GM23338 (cell line): Measurements from ENCODE around the gene TLE1. TPM values are rescaled to one million over a fixed set of nuclear protein-coding genes. Genes with fewer than 3 reads are reported as not detected.

Experiments
- ATAC-seq: fragments of 200-7000 bp; cut with Tn5 transposase; 3 replicates; pipeline ENCODE4 v1.9.1; 2020
- DNase-seq: peaks from one replicate; pipeline ENCODE4 v3.0.0-alpha.2; 2015; ENCODE audit warnings: low spot score
- H2AFZ ChIP-seq: fragments of 200-600 bp; sonication (generic); 2 replicates; pipeline ENCODE4 v1.8.0; 2016; ENCODE audit warnings: antibody characterized with exemption, mild to moderate bottlenecking, moderate library complexity
- H3F3A ChIP-seq: fragments of 200-600 bp; sonication (generic); replicated peaks from 2 replicates; pipeline ENCODE4 v1.8.0; 2017; ENCODE audit warnings: antibody characterized with exemption, mixed run types, low read depth
- H3K27ac ChIP-seq: fragments of 200-600 bp; sonication (generic); 2 replicates; pipeline ENCODE4 v1.6.1; 2016; ENCODE audit warnings: low read depth
- H3K27me3 ChIP-seq: fragments of 200-600 bp; sonication (generic); 2 replicates; pipeline ENCODE4 v1.8.0; 2016; ENCODE audit warnings: mild to moderate bottlenecking, mixed run types, moderate library complexity; ENCODE audit not compliant: insufficient read depth
- H3K36me3 ChIP-seq: fragments of 200-600 bp; sonication (generic); 2 replicates; pipeline ENCODE4 v1.8.0; 2016; ENCODE audit warnings: mild to moderate bottlenecking; ENCODE audit not compliant: insufficient read depth
- H3K4me1 ChIP-seq: fragments of 200-600 bp; sonication (generic); 2 replicates; pipeline ENCODE4 v1.8.0; 2016; ENCODE audit warnings: mild to moderate bottlenecking, moderate library complexity; ENCODE audit not compliant: insufficient read depth
- H3K4me2 ChIP-seq: fragments of 200-600 bp; sonication (generic); 2 replicates; pipeline ENCODE4 v1.7.1; 2017; ENCODE audit warnings: mixed run types
- H3K4me3 ChIP-seq: fragments of 200-600 bp; sonication (generic); 2 replicates; pipeline ENCODE4 v1.6.1; 2016; ENCODE audit warnings: mixed run types
- H3K79me2 ChIP-seq: fragments of 200-600 bp; sonication (generic); replicated peaks from 2 replicates; pipeline ENCODE4 v1.8.0; 2017; ENCODE audit warnings: mild to moderate bottlenecking; ENCODE audit not compliant: insufficient read depth
- H3K9me2 ChIP-seq: fragments of 200-600 bp; sonication (generic); 2 replicates; pipeline ENCODE4 v1.8.0; 2017; ENCODE audit not compliant: insufficient read depth
- H4K20me1 ChIP-seq: fragments of 200-600 bp; sonication (generic); replicated peaks from 2 replicates; pipeline ENCODE4 v1.8.0; 2017; ENCODE audit warnings: mild to moderate bottlenecking; ENCODE audit not compliant: insufficient read depth
- H3K27ac Mint-ChIP-seq: 2 replicates; pipeline ENCODE4 v1.8.0; 2020; ENCODE audit warnings: inconsistent platforms, mild to moderate bottlenecking, moderate library complexity, mixed read lengths
- H3K27me3 Mint-ChIP-seq: 3 replicates; pipeline ENCODE4 v1.8.0; 2022; ENCODE audit warnings: low read depth, mild to moderate bottlenecking, moderate library complexity, mixed read lengths, inconsistent platforms; ENCODE audit not compliant: insufficient read depth, poor library complexity
- H3K36me3 Mint-ChIP-seq: 3 replicates; pipeline ENCODE4 v1.8.0; 2021; ENCODE audit warnings: low read depth, mild to moderate bottlenecking, inconsistent platforms, moderate library complexity, mixed read lengths
- H3K4me1 Mint-ChIP-seq: 3 replicates; pipeline ENCODE4 v1.8.0; 2020; ENCODE audit warnings: mild to moderate bottlenecking, inconsistent platforms, mixed read lengths
- H3K4me3 Mint-ChIP-seq: 3 replicates; pipeline ENCODE4 v1.8.0; 2021; ENCODE audit warnings: moderate library complexity, mild to moderate bottlenecking, inconsistent platforms, mixed read lengths
- H3K9me3 Mint-ChIP-seq: 3 replicates; pipeline ENCODE4 v1.8.0; 2020; ENCODE audit warnings: moderate library complexity, mild to moderate bottlenecking, inconsistent platforms, mixed read lengths
- CREB1 ChIP-seq: fragments of 250-450 bp; sonication (Bioruptor Pico); IDR thresholded peaks from 2 replicates; pipeline ENCODE4 v1.5.0; 2020; ENCODE audit warnings: low read depth, mild to moderate bottlenecking, moderate library complexity
- EZH2 ChIP-seq: fragments of 200-600 bp; sonication (generic); IDR thresholded peaks from one replicate; pipeline ENCODE4 v1.8.0; 2017; ENCODE audit warnings: antibody characterized with exemption, mild to moderate bottlenecking, low read depth; ENCODE audit not compliant: unreplicated experiment
- EZH2phosphoT487 ChIP-seq: fragments of 200-600 bp; sonication (generic); IDR thresholded peaks from one replicate; pipeline ENCODE4 v1.8.1; 2018; ENCODE audit warnings: antibody characterized with exemption; ENCODE audit not compliant: unreplicated experiment
- JUNB ChIP-seq: IDR thresholded peaks from one replicate; pipeline ENCODE4 v1.6.1; 2016; ENCODE audit warnings: antibody characterized with exemption; ENCODE audit not compliant: unreplicated experiment
- NANOG ChIP-seq: IDR thresholded peaks from 2 replicates; pipeline ENCODE4 v1.6.1; 2016; ENCODE audit warnings: antibody characterized with exemption, borderline replicate concordance
- POLR2AphosphoS5 ChIP-seq: IDR thresholded peaks from 2 replicates; pipeline ENCODE4 v1.6.1; 2016; ENCODE audit warnings: antibody characterized with exemption, low read depth
- STAT1 ChIP-seq: IDR thresholded peaks from one replicate; pipeline ENCODE4 v1.6.1; 2016; ENCODE audit warnings: antibody characterized with exemption; ENCODE audit not compliant: unreplicated experiment
- ZNF114 ChIP-seq: fragments of 250-450 bp; sonication (Bioruptor Pico); IDR thresholded peaks from 2 replicates; pipeline ENCODE4 v1.5.0; 2020; ENCODE audit warnings: mild to moderate bottlenecking, moderate library complexity
- ZNF331 ChIP-seq: fragments of 250-450 bp; sonication (Bioruptor Pico); IDR thresholded peaks from 2 replicates; pipeline ENCODE4 v1.5.0; 2020; ENCODE audit warnings: low read depth, mild to moderate bottlenecking, moderate library complexity
- polyA plus RNA-seq: library from polyadenylated mRNA; unstranded; fragments of >200 nt; fragmentation: Nextera tagmentation; extraction: Ambion mirVana; gene quantifications from 2 replicates; pipeline ENCODE4 v1.2.1, GENCODE V29; 2016
- total RNA-seq: library from RNA; depleted of rRNA; stranded (reverse); fragments of >200 nt; shearing (Covaris generic); gene quantifications from 2 replicates; pipeline ENCODE4 v1.2.3, GENCODE V29; 2014
- TF ChIP-seq, protein P1 (sequence below): IDR thresholded peaks from one replicate; pipeline ENCODE4 v1.6.1; 2018; ENCODE audit warnings: antibody characterized with exemption; ENCODE audit not compliant: unreplicated experiment
- TF ChIP-seq, protein P2 (sequence below), 2 experiments: fragments of 200-600 bp in 1 of 2; sonication (generic) in 1 of 2; conservative IDR thresholded peaks; 2 replicates each; pipeline versions ENCODE4 v1.5.1 to v1.6.1; 2016 to 2017; ENCODE audit warnings: antibody characterized with exemption in 2 of 2, low read depth in 2 of 2, mild to moderate bottlenecking in 2 of 2, moderate library complexity in 1 of 2
- TF ChIP-seq, protein P3 (sequence below): IDR thresholded peaks from 2 replicates; pipeline ENCODE4 v1.6.1; 2016; ENCODE audit warnings: antibody characterized with exemption
- TF ChIP-seq, protein P4 (sequence below): fragments of 250-450 bp; sonication (Bioruptor Pico); IDR thresholded peaks from 2 replicates; pipeline ENCODE4 v1.5.0; 2020; ENCODE audit warnings: mild to moderate bottlenecking, moderate library complexity

Gene TLE1
- total and polyA plus RNA-seq, 2 experiments from 2014 or later, result 58.1 to 132 TPM

DNA sequence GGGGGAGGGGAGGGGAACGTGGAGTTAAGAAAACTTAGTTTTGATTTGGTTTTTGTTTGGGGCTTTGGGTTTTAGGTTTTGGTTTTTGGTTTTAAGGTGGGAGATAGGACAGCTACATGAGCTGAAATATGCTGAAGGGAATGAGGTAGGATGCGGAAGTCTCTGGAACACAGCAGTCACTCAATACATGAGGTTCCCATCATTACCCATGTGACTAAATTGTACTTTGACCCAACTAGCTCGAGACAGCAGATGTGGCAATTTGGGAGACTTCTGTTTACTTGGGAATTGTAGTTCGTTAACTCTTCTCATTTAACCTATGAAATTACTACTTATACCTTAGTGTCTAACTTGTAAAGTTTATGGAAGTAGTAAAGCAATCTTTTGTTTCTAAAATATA lies 124.2 kb downstream of the TLE1 start:
- ATAC-seq, result no peak
- no peaks in the 10 kb centered on the region for H3K36me3 Mint-ChIP-seq

More for the DNA sequence above, 124.2 kb downstream of the TLE1 start:
- Histone ChIP-seq H3K79me2 (no peaks in the 10 kb centered on the region), H3K4me1 (peaks cover 9% of the 10 kb centered on the region; the same call in 1 of the 2 replicates), H3K36me3 (no peaks in the 10 kb centered on the region), H3K4me3 (no peak overlapping the region), H3K4me2 (no peak overlapping the region), H3K27ac (no peak overlapping the region), H2AFZ (no peak overlapping the region), H4K20me1 (no peaks in the 10 kb centered on the region), H3K27me3 (no peaks in the 10 kb centered on the region), H3F3A (no peaks in the 10 kb centered on the region), H3K9me2 (peaks cover 6% of the 10 kb centered on the region; the same call in 1 of the 2 replicates)
- Mint-ChIP-seq H3K4me3 (no peak overlapping the region), H3K4me1 (peaks cover 16% of the 10 kb centered on the region), H3K27me3 (peaks cover 7% of the 10 kb centered on the region), H3K27ac (no peak overlapping the region), H3K9me3 (no peaks in the 10 kb centered on the region; the same call in 2 of the 3 replicates)
- DNase-seq, result no peak
- no peak for TF ChIP-seq POLR2AphosphoS5
- TF ChIP-seq EZH2, result no peak
- TF ChIP-seq, protein P1, sequence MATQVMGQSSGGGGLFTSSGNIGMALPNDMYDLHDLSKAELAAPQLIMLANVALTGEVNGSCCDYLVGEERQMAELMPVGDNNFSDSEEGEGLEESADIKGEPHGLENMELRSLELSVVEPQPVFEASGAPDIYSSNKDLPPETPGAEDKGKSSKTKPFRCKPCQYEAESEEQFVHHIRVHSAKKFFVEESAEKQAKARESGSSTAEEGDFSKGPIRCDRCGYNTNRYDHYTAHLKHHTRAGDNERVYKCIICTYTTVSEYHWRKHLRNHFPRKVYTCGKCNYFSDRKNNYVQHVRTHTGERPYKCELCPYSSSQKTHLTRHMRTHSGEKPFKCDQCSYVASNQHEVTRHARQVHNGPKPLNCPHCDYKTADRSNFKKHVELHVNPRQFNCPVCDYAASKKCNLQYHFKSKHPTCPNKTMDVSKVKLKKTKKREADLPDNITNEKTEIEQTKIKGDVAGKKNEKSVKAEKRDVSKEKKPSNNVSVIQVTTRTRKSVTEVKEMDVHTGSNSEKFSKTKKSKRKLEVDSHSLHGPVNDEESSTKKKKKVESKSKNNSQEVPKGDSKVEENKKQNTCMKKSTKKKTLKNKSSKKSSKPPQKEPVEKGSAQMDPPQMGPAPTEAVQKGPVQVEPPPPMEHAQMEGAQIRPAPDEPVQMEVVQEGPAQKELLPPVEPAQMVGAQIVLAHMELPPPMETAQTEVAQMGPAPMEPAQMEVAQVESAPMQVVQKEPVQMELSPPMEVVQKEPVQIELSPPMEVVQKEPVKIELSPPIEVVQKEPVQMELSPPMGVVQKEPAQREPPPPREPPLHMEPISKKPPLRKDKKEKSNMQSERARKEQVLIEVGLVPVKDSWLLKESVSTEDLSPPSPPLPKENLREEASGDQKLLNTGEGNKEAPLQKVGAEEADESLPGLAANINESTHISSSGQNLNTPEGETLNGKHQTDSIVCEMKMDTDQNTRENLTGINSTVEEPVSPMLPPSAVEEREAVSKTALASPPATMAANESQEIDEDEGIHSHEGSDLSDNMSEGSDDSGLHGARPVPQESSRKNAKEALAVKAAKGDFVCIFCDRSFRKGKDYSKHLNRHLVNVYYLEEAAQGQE, result no peak
- no peak for TF ChIP-seq ZNF331
- no peak for TF ChIP-seq ZNF114 (CRISPR knock-in tag)
- TF ChIP-seq, protein P2, sequence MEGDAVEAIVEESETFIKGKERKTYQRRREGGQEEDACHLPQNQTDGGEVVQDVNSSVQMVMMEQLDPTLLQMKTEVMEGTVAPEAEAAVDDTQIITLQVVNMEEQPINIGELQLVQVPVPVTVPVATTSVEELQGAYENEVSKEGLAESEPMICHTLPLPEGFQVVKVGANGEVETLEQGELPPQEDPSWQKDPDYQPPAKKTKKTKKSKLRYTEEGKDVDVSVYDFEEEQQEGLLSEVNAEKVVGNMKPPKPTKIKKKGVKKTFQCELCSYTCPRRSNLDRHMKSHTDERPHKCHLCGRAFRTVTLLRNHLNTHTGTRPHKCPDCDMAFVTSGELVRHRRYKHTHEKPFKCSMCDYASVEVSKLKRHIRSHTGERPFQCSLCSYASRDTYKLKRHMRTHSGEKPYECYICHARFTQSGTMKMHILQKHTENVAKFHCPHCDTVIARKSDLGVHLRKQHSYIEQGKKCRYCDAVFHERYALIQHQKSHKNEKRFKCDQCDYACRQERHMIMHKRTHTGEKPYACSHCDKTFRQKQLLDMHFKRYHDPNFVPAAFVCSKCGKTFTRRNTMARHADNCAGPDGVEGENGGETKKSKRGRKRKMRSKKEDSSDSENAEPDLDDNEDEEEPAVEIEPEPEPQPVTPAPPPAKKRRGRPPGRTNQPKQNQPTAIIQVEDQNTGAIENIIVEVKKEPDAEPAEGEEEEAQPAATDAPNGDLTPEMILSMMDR (conservative IDR thresholded peaks at IDR 0.05; ENCODE audit: low read depth in 2 of 2), result no peak
- TF ChIP-seq JUNB, result no peak
- no peak for TF ChIP-seq EZH2phosphoT487
- no peak for TF ChIP-seq STAT1
- TF ChIP-seq NANOG, result no peak
- TF ChIP-seq, protein P3, sequence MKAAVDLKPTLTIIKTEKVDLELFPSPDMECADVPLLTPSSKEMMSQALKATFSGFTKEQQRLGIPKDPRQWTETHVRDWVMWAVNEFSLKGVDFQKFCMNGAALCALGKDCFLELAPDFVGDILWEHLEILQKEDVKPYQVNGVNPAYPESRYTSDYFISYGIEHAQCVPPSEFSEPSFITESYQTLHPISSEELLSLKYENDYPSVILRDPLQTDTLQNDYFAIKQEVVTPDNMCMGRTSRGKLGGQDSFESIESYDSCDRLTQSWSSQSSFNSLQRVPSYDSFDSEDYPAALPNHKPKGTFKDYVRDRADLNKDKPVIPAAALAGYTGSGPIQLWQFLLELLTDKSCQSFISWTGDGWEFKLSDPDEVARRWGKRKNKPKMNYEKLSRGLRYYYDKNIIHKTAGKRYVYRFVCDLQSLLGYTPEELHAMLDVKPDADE, result no peak
- TF ChIP-seq CREB1, result no peak
- TF ChIP-seq, protein P4, sequence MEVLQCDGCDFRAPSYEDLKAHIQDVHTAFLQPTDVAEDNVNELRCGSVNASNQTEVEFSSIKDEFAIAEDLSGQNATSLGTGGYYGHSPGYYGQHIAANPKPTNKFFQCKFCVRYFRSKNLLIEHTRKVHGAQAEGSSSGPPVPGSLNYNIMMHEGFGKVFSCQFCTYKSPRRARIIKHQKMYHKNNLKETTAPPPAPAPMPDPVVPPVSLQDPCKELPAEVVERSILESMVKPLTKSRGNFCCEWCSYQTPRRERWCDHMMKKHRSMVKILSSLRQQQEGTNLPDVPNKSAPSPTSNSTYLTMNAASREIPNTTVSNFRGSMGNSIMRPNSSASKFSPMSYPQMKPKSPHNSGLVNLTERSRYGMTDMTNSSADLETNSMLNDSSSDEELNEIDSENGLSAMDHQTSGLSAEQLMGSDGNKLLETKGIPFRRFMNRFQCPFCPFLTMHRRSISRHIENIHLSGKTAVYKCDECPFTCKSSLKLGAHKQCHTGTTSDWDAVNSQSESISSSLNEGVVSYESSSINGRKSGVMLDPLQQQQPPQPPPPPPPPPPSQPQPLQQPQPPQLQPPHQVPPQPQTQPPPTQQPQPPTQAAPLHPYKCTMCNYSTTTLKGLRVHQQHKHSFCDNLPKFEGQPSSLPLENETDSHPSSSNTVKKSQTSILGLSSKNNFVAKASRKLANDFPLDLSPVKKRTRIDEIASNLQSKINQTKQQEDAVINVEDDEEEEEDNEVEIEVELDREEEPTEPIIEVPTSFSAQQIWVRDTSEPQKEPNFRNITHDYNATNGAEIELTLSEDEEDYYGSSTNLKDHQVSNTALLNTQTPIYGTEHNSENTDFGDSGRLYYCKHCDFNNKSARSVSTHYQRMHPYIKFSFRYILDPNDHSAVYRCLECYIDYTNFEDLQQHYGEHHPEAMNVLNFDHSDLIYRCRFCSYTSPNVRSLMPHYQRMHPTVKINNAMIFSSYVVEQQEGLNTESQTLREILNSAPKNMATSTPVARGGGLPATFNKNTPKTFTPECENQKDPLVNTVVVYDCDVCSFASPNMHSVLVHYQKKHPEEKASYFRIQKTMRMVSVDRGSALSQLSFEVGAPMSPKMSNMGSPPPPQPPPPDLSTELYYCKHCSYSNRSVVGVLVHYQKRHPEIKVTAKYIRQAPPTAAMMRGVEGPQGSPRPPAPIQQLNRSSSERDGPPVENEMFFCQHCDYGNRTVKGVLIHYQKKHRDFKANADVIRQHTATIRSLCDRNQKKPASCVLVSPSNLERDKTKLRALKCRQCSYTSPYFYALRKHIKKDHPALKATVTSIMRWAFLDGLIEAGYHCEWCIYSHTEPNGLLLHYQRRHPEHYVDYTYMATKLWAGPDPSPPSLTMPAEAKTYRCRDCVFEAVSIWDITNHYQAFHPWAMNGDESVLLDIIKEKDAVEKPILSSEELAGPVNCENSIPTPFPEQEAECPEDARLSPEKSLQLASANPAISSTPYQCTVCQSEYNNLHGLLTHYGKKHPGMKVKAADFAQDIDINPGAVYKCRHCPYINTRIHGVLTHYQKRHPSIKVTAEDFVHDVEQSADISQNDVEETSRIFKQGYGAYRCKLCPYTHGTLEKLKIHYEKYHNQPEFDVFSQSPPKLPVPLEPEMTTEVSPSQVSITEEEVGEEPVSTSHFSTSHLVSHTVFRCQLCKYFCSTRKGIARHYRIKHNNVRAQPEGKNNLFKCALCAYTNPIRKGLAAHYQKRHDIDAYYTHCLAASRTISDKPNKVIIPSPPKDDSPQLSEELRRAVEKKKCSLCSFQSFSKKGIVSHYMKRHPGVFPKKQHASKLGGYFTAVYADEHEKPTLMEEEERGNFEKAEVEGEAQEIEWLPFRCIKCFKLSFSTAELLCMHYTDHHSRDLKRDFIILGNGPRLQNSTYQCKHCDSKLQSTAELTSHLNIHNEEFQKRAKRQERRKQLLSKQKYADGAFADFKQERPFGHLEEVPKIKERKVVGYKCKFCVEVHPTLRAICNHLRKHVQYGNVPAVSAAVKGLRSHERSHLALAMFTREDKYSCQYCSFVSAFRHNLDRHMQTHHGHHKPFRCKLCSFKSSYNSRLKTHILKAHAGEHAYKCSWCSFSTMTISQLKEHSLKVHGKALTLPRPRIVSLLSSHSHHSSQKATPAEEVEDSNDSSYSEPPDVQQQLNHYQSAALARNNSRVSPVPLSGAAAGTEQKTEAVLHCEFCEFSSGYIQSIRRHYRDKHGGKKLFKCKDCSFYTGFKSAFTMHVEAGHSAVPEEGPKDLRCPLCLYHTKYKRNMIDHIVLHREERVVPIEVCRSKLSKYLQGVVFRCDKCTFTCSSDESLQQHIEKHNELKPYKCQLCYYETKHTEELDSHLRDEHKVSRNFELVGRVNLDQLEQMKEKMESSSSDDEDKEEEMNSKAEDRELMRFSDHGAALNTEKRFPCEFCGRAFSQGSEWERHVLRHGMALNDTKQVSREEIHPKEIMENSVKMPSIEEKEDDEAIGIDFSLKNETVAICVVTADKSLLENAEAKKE (CRISPR knock-in tag), result no peak
